ENCODE results near the gene DDN.

DNA sequence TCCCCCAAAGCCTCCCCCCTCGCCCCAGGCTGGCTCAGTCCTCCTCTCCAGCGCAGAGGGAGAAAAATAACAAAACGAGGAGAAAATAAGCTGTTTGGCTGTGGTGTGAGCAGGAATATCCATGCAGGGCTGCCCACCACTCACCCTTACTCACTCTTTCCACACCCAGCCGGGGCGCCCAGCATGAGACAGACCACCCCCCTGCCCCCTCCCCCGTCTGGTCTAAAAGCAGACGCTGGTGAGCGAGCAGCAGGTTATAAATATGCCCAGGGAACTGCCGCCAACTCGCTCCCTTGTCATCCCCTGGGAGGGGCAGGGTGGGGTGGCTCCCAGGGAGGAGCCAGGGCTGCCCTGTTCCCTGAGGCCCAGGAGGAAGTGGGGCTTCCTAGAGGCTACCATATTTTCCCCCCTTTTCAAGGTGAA lies 13.7 kb downstream of the DDN start:
- TF ChIP-seq TAF1 (IDR thresholded peaks at IDR 0.05; ENCODE audit: borderline replicate concordance, low read depth, low read length) (no peak), TCF12 (IDR thresholded peaks at IDR 0.05) (no peak), POLR2AphosphoS5 (IDR thresholded peaks at IDR 0.05; ENCODE audit: low read depth, low read length) (no peak), YY1 (IDR thresholded peaks at IDR 0.05; ENCODE audit: low read depth) (no peak), JUND (IDR thresholded peaks at IDR 0.05) (no peak), ELF1 (IDR thresholded peaks at IDR 0.05) (no peak), EP300 (IDR thresholded peaks at IDR 0.05; ENCODE audit: borderline replicate concordance in 1 of 2, low read depth in 1 of 2, low read length in 1 of 2) (no peak), EZH2phosphoT487 (IDR thresholded peaks at IDR 0.05; ENCODE audit: borderline replicate concordance, low read depth) (no peak)
- TF ChIP-seq, protein P1, sequence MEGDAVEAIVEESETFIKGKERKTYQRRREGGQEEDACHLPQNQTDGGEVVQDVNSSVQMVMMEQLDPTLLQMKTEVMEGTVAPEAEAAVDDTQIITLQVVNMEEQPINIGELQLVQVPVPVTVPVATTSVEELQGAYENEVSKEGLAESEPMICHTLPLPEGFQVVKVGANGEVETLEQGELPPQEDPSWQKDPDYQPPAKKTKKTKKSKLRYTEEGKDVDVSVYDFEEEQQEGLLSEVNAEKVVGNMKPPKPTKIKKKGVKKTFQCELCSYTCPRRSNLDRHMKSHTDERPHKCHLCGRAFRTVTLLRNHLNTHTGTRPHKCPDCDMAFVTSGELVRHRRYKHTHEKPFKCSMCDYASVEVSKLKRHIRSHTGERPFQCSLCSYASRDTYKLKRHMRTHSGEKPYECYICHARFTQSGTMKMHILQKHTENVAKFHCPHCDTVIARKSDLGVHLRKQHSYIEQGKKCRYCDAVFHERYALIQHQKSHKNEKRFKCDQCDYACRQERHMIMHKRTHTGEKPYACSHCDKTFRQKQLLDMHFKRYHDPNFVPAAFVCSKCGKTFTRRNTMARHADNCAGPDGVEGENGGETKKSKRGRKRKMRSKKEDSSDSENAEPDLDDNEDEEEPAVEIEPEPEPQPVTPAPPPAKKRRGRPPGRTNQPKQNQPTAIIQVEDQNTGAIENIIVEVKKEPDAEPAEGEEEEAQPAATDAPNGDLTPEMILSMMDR (IDR thresholded peaks at IDR 0.05), result no peak
- TF ChIP-seq, protein P2, sequence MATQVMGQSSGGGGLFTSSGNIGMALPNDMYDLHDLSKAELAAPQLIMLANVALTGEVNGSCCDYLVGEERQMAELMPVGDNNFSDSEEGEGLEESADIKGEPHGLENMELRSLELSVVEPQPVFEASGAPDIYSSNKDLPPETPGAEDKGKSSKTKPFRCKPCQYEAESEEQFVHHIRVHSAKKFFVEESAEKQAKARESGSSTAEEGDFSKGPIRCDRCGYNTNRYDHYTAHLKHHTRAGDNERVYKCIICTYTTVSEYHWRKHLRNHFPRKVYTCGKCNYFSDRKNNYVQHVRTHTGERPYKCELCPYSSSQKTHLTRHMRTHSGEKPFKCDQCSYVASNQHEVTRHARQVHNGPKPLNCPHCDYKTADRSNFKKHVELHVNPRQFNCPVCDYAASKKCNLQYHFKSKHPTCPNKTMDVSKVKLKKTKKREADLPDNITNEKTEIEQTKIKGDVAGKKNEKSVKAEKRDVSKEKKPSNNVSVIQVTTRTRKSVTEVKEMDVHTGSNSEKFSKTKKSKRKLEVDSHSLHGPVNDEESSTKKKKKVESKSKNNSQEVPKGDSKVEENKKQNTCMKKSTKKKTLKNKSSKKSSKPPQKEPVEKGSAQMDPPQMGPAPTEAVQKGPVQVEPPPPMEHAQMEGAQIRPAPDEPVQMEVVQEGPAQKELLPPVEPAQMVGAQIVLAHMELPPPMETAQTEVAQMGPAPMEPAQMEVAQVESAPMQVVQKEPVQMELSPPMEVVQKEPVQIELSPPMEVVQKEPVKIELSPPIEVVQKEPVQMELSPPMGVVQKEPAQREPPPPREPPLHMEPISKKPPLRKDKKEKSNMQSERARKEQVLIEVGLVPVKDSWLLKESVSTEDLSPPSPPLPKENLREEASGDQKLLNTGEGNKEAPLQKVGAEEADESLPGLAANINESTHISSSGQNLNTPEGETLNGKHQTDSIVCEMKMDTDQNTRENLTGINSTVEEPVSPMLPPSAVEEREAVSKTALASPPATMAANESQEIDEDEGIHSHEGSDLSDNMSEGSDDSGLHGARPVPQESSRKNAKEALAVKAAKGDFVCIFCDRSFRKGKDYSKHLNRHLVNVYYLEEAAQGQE (IDR thresholded peaks at IDR 0.05; ENCODE audit: low read depth, low read length), result no peak
- TF ChIP-seq, protein P3, sequence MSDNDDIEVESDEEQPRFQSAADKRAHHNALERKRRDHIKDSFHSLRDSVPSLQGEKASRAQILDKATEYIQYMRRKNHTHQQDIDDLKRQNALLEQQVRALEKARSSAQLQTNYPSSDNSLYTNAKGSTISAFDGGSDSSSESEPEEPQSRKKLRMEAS (IDR thresholded peaks at IDR 0.05; ENCODE audit: low read depth), result no peak
